GM12801 (cell line): ENCODE results near the gene PBXIP1.

Experiments
- CTCF ChIP-seq: IDR thresholded peaks from one replicate; pipeline ENCODE4 v1.5.1; 2011; ENCODE audit warnings: control low read depth; ENCODE audit not compliant: insufficient read length; ENCODE audit errors: extremely low read depth

The PBXIP1 gene

DNA sequence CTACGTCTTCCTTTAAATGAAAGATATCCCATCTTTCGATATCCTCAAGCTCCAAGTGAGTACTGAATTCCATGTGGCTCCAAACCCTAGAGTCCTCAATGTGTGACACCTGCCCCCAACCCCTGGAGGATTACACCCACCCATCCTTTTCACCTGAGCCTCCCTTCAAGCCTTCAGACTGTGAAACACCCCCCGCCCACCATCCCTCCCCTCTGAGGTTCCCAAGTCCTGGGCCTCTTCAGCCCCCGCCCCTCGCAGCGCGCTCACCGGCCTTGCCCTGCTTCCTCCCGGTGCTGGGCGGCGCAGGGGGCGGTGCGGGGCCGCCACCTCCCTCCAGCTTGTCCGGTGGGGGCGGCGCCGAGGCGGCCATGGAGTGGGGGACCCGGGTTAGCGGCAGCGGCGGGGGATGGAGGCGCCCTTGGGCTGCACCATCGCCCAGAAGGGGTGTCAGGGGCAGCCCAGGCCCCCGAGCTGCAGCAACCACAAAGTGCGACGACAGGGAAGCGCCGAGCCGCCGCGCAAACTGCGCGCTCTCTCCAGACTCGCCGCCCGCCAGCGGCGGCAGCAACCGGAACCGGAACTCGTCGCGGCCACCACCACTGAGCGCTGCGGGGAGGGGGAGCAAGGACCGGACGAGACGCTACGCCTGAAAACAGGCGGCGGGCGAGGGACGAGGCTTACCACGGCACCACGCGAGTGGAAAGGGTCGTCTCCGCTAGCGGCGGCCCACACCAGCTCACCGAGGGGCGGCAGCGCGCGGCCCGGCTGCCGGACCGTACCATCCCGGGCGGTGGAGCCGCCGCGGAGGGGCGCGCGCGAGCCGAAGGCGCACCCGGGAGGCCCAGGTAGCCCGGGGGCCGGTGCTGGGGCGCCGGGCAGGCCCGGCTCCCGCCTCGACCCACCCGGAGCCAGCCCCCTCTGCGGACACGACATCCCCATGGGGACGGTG, 5.6 kb upstream of the PBXIP1 start, which contains the start of gene PYGO2:
PYGO2 (minus strand) TSS at position 576 of the 949 bp plus-strand sequence; CDS start at position 370, 206 bp downstream.
- TF ChIP-seq CTCF: no peak

GRCh38 chr1:154960446-154961136, 4.7 kb upstream of the PBXIP1 start:
- no peak for TF ChIP-seq CTCF

DNA sequence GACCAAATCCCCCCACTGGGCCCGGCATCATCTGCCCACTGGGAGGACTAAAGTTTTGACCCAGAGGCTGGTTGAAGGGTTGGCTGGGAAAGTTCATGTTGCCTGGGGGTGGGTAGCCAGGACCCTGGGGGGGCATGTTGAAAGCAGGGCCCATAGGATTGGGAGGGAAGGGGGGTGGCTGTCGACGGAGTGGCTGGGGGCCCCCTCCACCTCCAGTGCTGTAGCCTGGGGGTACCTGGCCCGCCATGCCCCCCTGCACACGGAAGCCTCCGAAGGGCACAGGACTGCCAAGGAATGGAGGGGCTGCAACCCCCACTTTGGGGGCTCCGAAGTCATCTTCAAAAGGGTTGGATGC, 3.5 kb upstream of the PBXIP1 start:
- no peak for TF ChIP-seq CTCF

- TF ChIP-seq CTCF: no peak
These were observed 3.0 kb upstream of the PBXIP1 start for GRCh38 chr1:154958681-154959425.

- TF ChIP-seq CTCF: no peak
These were observed 2.1 kb upstream of the PBXIP1 start for GRCh38 chr1:154958036-154958435.

- TF ChIP-seq CTCF: no peak
These were observed 1.3 kb upstream of the PBXIP1 start for GRCh38 chr1:154957091-154957657.

DNA sequence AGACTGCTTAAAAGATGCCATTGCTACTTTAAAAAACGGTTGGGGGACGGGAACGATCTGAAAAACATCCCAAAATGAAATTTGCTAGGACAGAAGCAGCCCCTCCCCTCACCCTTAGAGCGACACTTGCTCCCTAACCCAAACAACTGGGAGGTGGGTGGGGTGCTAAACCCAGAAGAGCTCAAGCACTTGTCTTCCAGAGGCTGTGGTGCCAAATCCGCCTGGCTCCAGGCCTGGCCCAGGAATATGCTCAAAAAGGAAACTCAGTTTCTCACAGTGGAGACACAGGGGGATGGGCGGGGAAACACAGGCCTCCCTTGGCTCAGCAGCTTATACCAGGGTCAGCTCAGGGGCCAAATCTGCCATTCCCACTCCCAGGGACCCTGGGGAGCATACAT, 644 bp upstream of the PBXIP1 start:
- TF ChIP-seq CTCF: no peak
